T-helper 1 cell (primary cell): ENCODE data around the gene NPIPA3.
A peak's percentile ranks its signal among the peaks of the same experiment; 100 is the strongest.
"Not testable (repeated sequence)": the region's sequence is repeated elsewhere in the genome, so short reads cannot be mapped to it uniquely, and the experiment has no call there.

ENCODE experiments used
- DNase-seq, 5 donors: peaks; one replicate each; pipeline ENCODE4 v3.0.0-alpha.2; 2012 to 2020
- total RNA-seq, 4 donors: gene quantifications; one replicate each; lab custom pipeline; 2026; lab: John Stamatoyannopoulos, UW

Gene NPIPA3
- total RNA-seq = 0 reads per million in 4 donors

GRCh38 chr16:14703156-14704011 is at the start of gene NPIPA3:
TSS of gene NPIPA3 (plus strand) at chr16:14703411. CDS start at chr16:14708944, 5,533 bp downstream.
- DNase-seq = not testable (repeated sequence)

DNA sequence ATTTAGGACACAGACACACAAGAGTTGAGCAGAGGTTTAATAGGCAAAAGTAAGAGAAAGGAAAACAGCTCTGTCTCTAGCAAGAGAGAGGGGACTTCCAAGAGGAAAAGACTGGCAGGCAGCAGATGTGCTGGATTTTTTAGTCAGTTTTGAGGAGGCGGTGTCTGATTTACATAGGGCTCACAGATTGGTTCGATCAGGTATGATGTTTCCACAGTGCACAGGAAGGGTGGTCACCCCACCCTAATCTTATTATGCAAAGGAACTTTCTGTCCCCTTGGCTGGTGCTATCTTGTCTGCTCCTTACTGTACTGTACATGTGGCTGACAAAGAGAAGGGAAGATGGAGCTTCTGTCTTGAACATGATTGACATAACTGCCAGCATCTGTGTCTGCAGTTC is 45.1 kb upstream of the NPIPA3 start:
- peak in 1 of 5 donors; percentile 7 for DNase-seq

- DNase-seq = no peak
Observed at GRCh38 chr16:14667347-14668266, 35.6 kb upstream of the NPIPA3 start.

GRCh38 chr16:14668556-14669223 is 34.5 kb upstream of the NPIPA3 start:
- DNase-seq = no peak

DNA sequence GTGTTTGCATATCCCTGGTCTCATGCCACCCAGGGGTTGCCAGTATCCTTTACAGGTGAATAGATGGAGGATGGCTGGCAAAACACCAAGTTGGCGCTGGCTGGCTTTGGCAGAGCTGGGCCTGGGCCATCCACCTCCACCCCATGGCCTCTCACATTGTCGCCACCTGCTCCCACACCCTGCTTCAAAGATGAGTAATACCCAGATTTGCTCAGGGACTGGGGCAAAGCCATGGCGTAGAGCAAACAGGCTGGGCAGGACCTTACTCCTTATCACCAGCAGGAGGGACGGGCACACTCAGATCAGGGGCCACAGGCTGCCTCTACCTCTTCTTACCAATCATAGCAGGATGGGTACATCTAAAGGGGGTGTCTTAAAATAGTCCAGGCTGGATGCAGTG is 33.4 kb upstream of the NPIPA3 start:
- DNase-seq = no peak

DNA sequence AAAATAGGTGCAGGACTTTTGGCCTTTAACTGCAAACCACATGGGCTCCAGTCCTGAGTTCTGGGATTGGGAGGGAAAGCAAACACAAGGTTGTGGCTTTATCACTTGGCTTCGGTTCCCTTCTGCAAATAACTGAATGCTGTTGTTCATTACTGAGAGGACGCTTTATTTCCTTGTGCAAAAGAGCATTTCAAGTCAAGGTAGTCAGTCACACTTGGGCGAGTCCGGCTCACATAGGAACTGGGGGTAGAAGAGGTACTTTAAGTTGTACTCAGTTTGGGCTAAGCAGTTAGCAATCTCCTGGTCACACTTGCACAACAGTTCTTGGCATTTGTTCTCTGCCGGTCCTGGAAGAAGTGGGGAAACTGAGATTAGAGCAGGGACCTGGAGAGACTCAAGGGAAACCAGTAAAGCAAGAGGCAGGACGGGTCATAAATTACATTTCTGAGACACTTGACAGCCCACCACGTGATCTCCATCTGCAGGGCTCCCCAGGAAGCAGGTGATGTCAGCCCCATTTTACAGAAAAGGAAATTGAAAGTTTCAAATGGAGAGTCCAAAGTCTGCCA is 30.7 kb upstream of the NPIPA3 start:
- DNase-seq = peak in 1 of 5 donors; percentile 22

DNA sequence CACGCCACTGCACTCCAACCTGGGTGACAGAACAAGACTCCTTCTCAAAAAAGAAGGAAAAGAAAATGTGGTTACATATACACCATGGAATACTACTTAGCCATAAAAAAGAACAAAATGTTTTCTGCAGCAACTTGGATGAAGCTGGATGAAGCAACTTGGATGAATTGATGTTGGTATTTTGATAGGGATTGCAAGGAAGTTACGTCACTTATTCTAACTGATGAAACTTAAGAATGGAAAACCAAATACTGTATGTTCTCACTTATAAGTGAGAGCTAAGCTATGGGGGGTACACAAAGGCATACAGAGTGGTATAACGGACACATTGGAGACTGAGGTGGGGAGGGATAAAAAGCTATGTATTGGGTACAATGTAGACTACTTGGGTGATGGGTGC is 26.6 kb upstream of the NPIPA3 start:
- DNase-seq = no peak

DNA sequence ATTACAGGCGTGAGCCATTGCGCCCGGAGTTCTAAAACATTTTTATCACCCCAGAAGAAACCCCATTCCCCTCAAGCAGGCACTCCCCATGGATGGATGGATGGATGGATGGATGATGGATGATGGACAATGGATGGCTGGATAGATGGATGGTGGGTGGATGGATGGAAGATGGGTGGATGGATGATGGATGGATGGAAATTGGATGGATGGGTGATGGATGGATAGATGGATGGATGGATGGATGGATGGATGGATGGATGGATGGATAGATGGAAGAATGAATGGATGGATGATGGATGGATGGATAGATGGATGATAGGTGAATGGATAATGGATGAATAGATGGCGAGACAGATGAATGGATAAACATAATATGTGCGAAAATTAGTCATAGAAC is 25.6 kb upstream of the NPIPA3 start:
- no peak for DNase-seq

- DNase-seq = no peak
Observed at GRCh38 chr16:14678748-14679497, 24.3 kb upstream of the NPIPA3 start.

- not testable (repeated sequence) for DNase-seq
Observed at GRCh38 chr16:14680396-14680795, 22.8 kb upstream of the NPIPA3 start.

DNA sequence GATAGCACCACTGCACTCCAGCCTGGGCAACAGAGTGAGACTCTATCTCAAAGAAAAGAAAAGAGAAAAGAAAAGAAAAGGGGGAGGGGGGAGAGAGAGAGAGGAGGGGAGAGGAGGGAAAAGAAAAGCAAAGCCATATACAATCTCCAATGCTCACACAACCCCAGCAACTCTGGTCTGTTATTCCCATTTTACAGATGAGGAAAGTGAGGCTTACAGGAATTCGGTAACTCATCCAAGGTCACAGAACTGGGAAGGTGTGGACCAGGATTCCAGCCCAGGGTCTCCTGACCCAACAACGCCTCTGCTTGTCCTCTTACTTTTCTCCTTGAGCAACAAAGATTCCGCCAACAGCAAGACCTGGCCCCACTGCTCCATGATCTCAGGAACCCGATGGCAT is 22.1 kb upstream of the NPIPA3 start:
- no peak for DNase-seq

- DNase-seq = no peak
Observed at GRCh38 chr16:14682121-14682520, 21.1 kb upstream of the NPIPA3 start.

DNA sequence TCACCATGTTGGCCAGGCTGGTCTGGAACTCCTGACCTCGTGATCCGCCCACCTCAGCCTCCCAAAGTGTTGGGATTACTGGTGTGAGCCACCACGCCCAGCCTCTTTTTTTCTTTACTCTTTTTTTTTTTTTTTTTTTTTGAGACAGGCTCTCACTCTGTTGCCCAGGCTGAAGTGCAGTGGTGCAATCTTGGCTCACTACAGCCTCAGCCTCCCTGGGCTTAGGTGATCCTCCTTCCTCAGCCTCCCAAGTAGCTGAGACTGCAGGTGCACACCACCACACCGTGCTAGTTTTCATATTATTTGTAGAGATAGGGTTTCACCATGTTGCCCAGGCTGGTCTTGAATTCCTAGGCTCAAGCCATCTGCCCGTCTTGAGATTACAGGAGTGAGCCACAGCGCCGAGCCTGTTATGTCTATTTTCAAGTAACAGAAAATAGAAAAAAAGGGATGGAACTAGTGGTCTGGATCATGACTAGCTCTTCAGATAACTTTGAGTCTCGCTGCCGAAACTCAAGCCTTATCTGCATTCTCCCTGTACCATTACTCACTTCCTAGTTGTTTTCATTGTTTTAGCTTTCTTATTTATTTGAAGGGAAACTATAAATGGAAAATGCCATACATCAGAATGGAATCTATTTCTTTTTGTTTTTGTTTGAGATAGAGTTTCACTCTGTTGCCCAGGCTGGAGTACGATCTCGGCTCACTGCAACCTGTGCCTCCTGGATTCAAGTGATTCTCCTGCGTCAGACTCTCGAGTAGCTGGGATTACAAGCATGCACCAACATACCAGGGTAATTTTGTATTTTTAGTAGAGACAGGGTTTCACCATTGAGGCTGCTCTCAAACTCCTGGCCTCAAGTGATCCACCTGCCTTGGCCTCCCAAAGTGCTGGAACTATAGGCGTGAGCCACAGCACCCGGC is 17.1 kb upstream of the NPIPA3 start:
- not testable (repeated sequence) for DNase-seq

DNA sequence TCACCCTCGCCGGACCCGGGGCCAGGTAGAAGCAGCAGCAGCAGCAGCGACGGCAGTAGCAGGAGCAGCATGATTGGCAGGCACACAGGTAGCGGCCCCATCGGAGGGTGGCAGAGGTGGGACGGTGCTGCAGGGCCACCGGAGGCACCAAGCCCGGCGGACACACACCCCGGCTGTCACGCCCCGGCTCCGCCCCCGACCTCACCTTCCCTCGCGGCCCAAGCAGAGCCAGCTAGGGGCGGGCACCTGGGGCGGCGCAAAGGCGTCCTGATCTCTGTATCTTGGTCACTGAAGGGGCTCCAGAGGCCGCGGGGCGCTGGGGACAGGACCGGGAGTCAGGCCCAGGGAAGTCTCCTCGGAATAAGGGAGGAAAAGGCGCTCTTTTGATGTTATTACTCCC is 9.1 kb upstream of the NPIPA3 start, which contains the start of gene PLA2G10:
Gene PLA2G10, minus strand, starts transcription at position 180 of the 400 bp plus-strand sequence. Its CDS starts 79 bp downstream, at position 101.
- not testable (repeated sequence) for DNase-seq

- not testable (repeated sequence) for DNase-seq
Observed at GRCh38 chr16:14701859-14702258, 1.4 kb upstream of the NPIPA3 start.

GRCh38 chr16:14702672-14703071 is 539 bp upstream of the NPIPA3 start:
- not testable (repeated sequence) for DNase-seq

GRCh38 chr16:14733233-14733632 is 30.0 kb downstream of the NPIPA3 start:
- DNase-seq = not testable (repeated sequence)

- DNase-seq = not testable (repeated sequence)
Observed at GRCh38 chr16:14740832-14741385, 37.7 kb downstream of the NPIPA3 start.

GRCh38 chr16:14741794-14742193 is 38.6 kb downstream of the NPIPA3 start:
- not testable (repeated sequence) for DNase-seq
